HEK293 (cell line): ENCODE results near the gene DMAC1.

Experiments
- CTCF ChIA-PET: fragments of 350-600 bp; formaldehyde crosslinking; extraction: SDS; loops from one replicate; lab custom pipeline; 2021; ENCODE audit warnings: antibody characterized with exemption; lab: Yijun Ruan, JAX
- POLR2A ChIA-PET: fragments of 300-600 bp; formaldehyde crosslinking; extraction: SDS; loops from one replicate; lab custom pipeline; 2020; ENCODE audit warnings: antibody characterized with exemption, inconsistent platforms; lab: Yijun Ruan, JAX
- H3K27ac ChIP-seq: fragments of 200-500 bp; sonication (Bioruptor generic); 2 replicates; pipeline ENCODE4 v1.5.1; 2014; ENCODE audit warnings: low read depth, low read length, control low read depth, inconsistent platforms; ENCODE audit errors: extremely low read depth
- H3K36me3 ChIP-seq, 2 experiments: fragments of 200-500 bp in 1 of 2; sonication (Bioruptor generic) in 1 of 2; 1 replicate in 1 of 2; 2 replicates in 1 of 2; pipeline ENCODE4 v1.5.1; 2014 to 2017; ENCODE audit warnings: inconsistent platforms in 2 of 2, low read length in 2 of 2; ENCODE audit not compliant: control insufficient read depth in 2 of 2, insufficient read depth in 1 of 2
- H3K4me1 ChIP-seq: fragments of 200-500 bp; sonication (Bioruptor generic); 2 replicates; pipeline ENCODE4 v1.5.1; 2014; ENCODE audit warnings: mild to moderate bottlenecking, low read length, inconsistent platforms; ENCODE audit not compliant: control insufficient read depth, insufficient read depth
- H3K4me3 ChIP-seq: 2 replicates; pipeline ENCODE4 v1.5.1; 2011; ENCODE audit warnings: low read depth, mild to moderate bottlenecking, control low read depth, low read length, moderate library complexity
- H3K9me3 ChIP-seq: fragments of 200-500 bp; sonication (Bioruptor generic); 2 replicates; pipeline ENCODE4 v1.5.1; 2014; ENCODE audit warnings: low read depth, low read length, inconsistent platforms; ENCODE audit not compliant: control insufficient read depth, insufficient read depth
- ELK4 ChIP-seq: IDR thresholded peaks from 2 replicates; pipeline ENCODE4 v1.6.1; 2011; ENCODE audit warnings: mild to moderate bottlenecking, low read depth, low read length, borderline replicate concordance
- PRDM1 ChIP-seq: fragments of 450-650 bp; formaldehyde crosslinking; IDR thresholded peaks from 2 replicates; pipeline ENCODE4; 2016; ENCODE audit warnings: missing biosample characterization, missing genetic modification characterization
- ZBTB20 ChIP-seq: fragments of 450-650 bp; formaldehyde crosslinking; IDR thresholded peaks from 2 replicates; pipeline ENCODE4 v1.5.1; 2016; ENCODE audit warnings: missing biosample characterization, missing genetic modification characterization
- ZBTB7A ChIP-seq: fragments of 450-650 bp; formaldehyde crosslinking; IDR thresholded peaks from 2 replicates; pipeline ENCODE4 v1.5.1; 2016; ENCODE audit warnings: low read depth, missing biosample characterization, missing genetic modification characterization
- ZNF140 ChIP-seq: fragments of 450-650 bp; formaldehyde crosslinking; IDR thresholded peaks from 2 replicates; pipeline ENCODE4 v1.5.1; 2016; ENCODE audit warnings: missing biosample characterization, missing genetic modification characterization
- ZNF148 ChIP-seq: fragments of 450-650 bp; formaldehyde crosslinking; IDR thresholded peaks from 2 replicates; pipeline ENCODE4 v1.5.0; 2017; ENCODE audit warnings: missing biosample characterization, missing genetic modification characterization, borderline replicate concordance
- ZNF169 ChIP-seq: fragments of 450-650 bp; formaldehyde crosslinking; IDR thresholded peaks from 2 replicates; pipeline ENCODE4 v1.5.1; 2016; ENCODE audit warnings: missing biosample characterization, missing genetic modification characterization
- ZNF175 ChIP-seq: fragments of 450-650 bp; formaldehyde crosslinking; IDR thresholded peaks from 2 replicates; pipeline ENCODE4 v1.5.1; 2016; ENCODE audit warnings: missing biosample characterization, missing genetic modification characterization
- ZNF24 ChIP-seq: fragments of 450-650 bp; formaldehyde crosslinking; IDR thresholded peaks from 2 replicates; pipeline ENCODE4 v1.5.1; 2016; ENCODE audit warnings: missing biosample characterization, missing genetic modification characterization
- ZNF292 ChIP-seq: fragments of 450-650 bp; formaldehyde crosslinking; IDR thresholded peaks from 2 replicates; pipeline ENCODE4 v1.5.1; 2016; ENCODE audit warnings: low read depth, missing biosample characterization, missing genetic modification characterization, borderline replicate concordance
- ZNF311 ChIP-seq: fragments of 450-650 bp; formaldehyde crosslinking; IDR thresholded peaks from 2 replicates; pipeline ENCODE4 v1.5.1; 2017; ENCODE audit warnings: missing biosample characterization, missing genetic modification characterization, borderline replicate concordance
- ZNF37A ChIP-seq: fragments of 450-650 bp; IDR thresholded peaks from 2 replicates; pipeline ENCODE4 v1.5.1; 2018; ENCODE audit warnings: missing biosample characterization, missing genetic modification characterization
- ZNF394 ChIP-seq: fragments of 450-650 bp; formaldehyde crosslinking; IDR thresholded peaks from 2 replicates; pipeline ENCODE4 v1.5.1; 2016; ENCODE audit warnings: missing biosample characterization, missing genetic modification characterization, mild to moderate bottlenecking, moderate library complexity, borderline replicate concordance
- ZNF398 ChIP-seq: fragments of 450-650 bp; formaldehyde crosslinking; IDR thresholded peaks from 2 replicates; pipeline ENCODE4 v1.5.1; 2017; ENCODE audit warnings: missing biosample characterization, missing genetic modification characterization
- ZNF404 ChIP-seq: fragments of 450-650 bp; formaldehyde crosslinking; IDR thresholded peaks from 2 replicates; pipeline ENCODE4 v1.5.1; 2017; ENCODE audit warnings: missing biosample characterization, missing genetic modification characterization
- ZNF449 ChIP-seq: fragments of 450-650 bp; formaldehyde crosslinking; IDR thresholded peaks from 2 replicates; pipeline ENCODE4 v1.5.1; 2017; ENCODE audit warnings: missing biosample characterization, mild to moderate bottlenecking, missing genetic modification characterization, moderate library complexity
- ZNF529 ChIP-seq: fragments of 450-650 bp; formaldehyde crosslinking; IDR thresholded peaks from 2 replicates; pipeline ENCODE4 v1.5.1; 2017; ENCODE audit warnings: missing genetic modification characterization, missing biosample characterization; ENCODE audit not compliant: insufficient replicate concordance
- ZNF544 ChIP-seq: fragments of 450-650 bp; formaldehyde crosslinking; IDR thresholded peaks from 2 replicates; pipeline ENCODE4 v1.5.0; 2017; ENCODE audit warnings: missing biosample characterization, missing genetic modification characterization
- ZNF624 ChIP-seq: fragments of 450-650 bp; formaldehyde crosslinking; IDR thresholded peaks from 2 replicates; pipeline ENCODE4 v1.5.1; 2017; ENCODE audit warnings: missing biosample characterization, missing genetic modification characterization
- ZNF670 ChIP-seq: fragments of 450-650 bp; formaldehyde crosslinking; IDR thresholded peaks from 2 replicates; pipeline ENCODE4 v1.5.1; 2016; ENCODE audit warnings: missing biosample characterization, missing genetic modification characterization, low read depth
- ZNF76 ChIP-seq: fragments of 450-650 bp; formaldehyde crosslinking; IDR thresholded peaks from 2 replicates; pipeline ENCODE4; 2016; ENCODE audit warnings: low read depth, missing biosample characterization, missing genetic modification characterization, borderline replicate concordance
- ZNF777 ChIP-seq: fragments of 450-650 bp; formaldehyde crosslinking; IDR thresholded peaks from 2 replicates; pipeline ENCODE4 v1.5.1; 2017; ENCODE audit warnings: missing biosample characterization, missing genetic modification characterization, borderline replicate concordance
- ZNF792 ChIP-seq: fragments of 450-650 bp; formaldehyde crosslinking; IDR thresholded peaks from 2 replicates; pipeline ENCODE4 v1.5.1; 2016; ENCODE audit warnings: missing biosample characterization, missing genetic modification characterization
- ZSCAN16 ChIP-seq: fragments of 450-650 bp; formaldehyde crosslinking; IDR thresholded peaks from 2 replicates; pipeline ENCODE4 v1.5.1; 2016; ENCODE audit warnings: missing biosample characterization, missing genetic modification characterization
- ZSCAN18 ChIP-seq: fragments of 450-650 bp; formaldehyde crosslinking; IDR thresholded peaks from 2 replicates; pipeline ENCODE4 v1.5.1; 2016; ENCODE audit warnings: missing biosample characterization, missing genetic modification characterization

The DMAC1 gene

GRCh38 chr9:7799944-7800285, 337 bp upstream of the DMAC1 start:
- Histone ChIP-seq H3K4me1 (peaks cover 3% of the 10 kb centered on the region; the same call in 1 of the 2 replicates), H3K36me3 (peaks cover 0 to 29% of the 10 kb centered on the region in 2 experiments; a peak in 1 of 3 replicates), H3K4me3 (peak overlapping the region; percentile 88; the same call in 1 of the 2 replicates), H3K27ac (no peak overlapping the region), H3K9me3 (no peaks in the 10 kb centered on the region)
- POLR2A ChIA-PET: no interaction called here
- TF ChIP-seq ZNF292 (tag by site-specific recombination) (no peak), ZNF394 (tag by site-specific recombination) (no peak), ZNF529 (tag by site-specific recombination) (no peak), ZNF24 (no peak), PRDM1 (tag by site-specific recombination) (no peak), ZSCAN18 (tag by site-specific recombination) (no peak), ZNF175 (tag by site-specific recombination) (no peak), ZNF544 (no peak), ZNF777 (tag by site-specific recombination) (no peak), ZNF169 (no peak), ZBTB7A (no peak)
- TF ChIP-seq, all 188 proteins: peak for 0
- CTCF ChIA-PET: no interaction called here

GRCh38 chr9:7794196-7794595, 5.4 kb downstream of the DMAC1 start:
- ChIA-PET CTCF (no interaction called here), POLR2A (no interaction called here)
- Histone ChIP-seq H3K27ac (no peak overlapping the region), H3K9me3 (no peaks in the 10 kb centered on the region), H3K4me3 (no peak overlapping the region), H3K4me1 (peaks cover 3% of the 10 kb centered on the region; the same call in 1 of the 2 replicates), H3K36me3 (peaks cover 5 to 57% of the 10 kb centered on the region in 2 experiments; a peak in 2 of 3 replicates)
- TF ChIP-seq ZNF624 (tag by site-specific recombination): no peak
- no peak for TF ChIP-seq ZNF37A (tag by site-specific recombination)
- TF ChIP-seq ZNF76 (tag by site-specific recombination): no peak
- TF ChIP-seq ELK4: no peak
- TF ChIP-seq ZBTB20 (tag by site-specific recombination): no peak
- no peak for TF ChIP-seq ZNF140 (tag by site-specific recombination)
- no peak for TF ChIP-seq ZNF670
- no peak for TF ChIP-seq ZNF792 (tag by site-specific recombination)
- no peak for TF ChIP-seq ZSCAN16 (tag by site-specific recombination)
- no peak for TF ChIP-seq ZNF449 (tag by site-specific recombination)
- TF ChIP-seq ZNF398: no peak
- no peak for TF ChIP-seq ZNF404
- TF ChIP-seq ZNF311 (tag by site-specific recombination): no peak
- no peak for TF ChIP-seq ZNF148 (tag by site-specific recombination)
